GM12878 (cell line): Measurements from ENCODE around the gene ZMYM5. TPM values are rescaled to one million over a fixed set of nuclear protein-coding genes. Genes with fewer than 3 reads are reported as not detected.

Experiments used
- ATAC-seq: fragments of 200-7000 bp; cut with Tn5 transposase; 3 replicates; pipeline ENCODE4 v1.9.1; 2020; ENCODE audit warnings: mild to moderate bottlenecking, moderate library complexity
- BruUV-seq: library from RNA; stranded (reverse); fragments of 400-500 nt; replicated peaks from 2 replicates; lab custom pipeline; 2021; lab: Mats Ljungman, UMichigan
- CTCF ChIA-PET: fragments of 300-600 bp; sonication (Branson Sonifier 250); formaldehyde crosslinking; extraction: SDS; loops from one replicate; lab custom pipeline; 2021; ENCODE audit warnings: inconsistent platforms; lab: Yijun Ruan, JAX
- POLR2A ChIA-PET: fragments of 350-600 bp; formaldehyde crosslinking; extraction: SDS; loops from one replicate; lab custom pipeline; 2021; ENCODE audit warnings: inconsistent platforms; lab: Charles Lee
- RAD21 ChIA-PET: fragments of 300-600 bp; sonication (Branson Sonifier 250); formaldehyde crosslinking; loops from one replicate; lab custom pipeline; 2023; ENCODE audit warnings: antibody characterized with exemption; ENCODE audit not compliant: unreplicated experiment; lab: Charles Lee
- SMC1A ChIA-PET: fragments of 300-600 bp; sonication (Branson Sonifier 250); formaldehyde crosslinking; loops from one replicate; lab custom pipeline; 2023; ENCODE audit not compliant: unreplicated experiment, uncharacterized antibody; lab: Charles Lee
- DNase-seq: peaks from one replicate; pipeline ENCODE4 v3.0.0-alpha.2; 2011; ENCODE audit warnings: low read depth, low spot score
- FAIRE-seq: peaks from 3 replicates; lab custom pipeline; 2011; peaks lifted over from hg19 to GRCh38; lab: Jason Lieb, UNC
- H2AFZ ChIP-seq: 2 replicates; pipeline ENCODE4 v1.6.0; 2011; ENCODE audit warnings: low read depth, low read length, control low read depth; ENCODE audit not compliant: control insufficient read depth
- H3K27ac ChIP-seq: 2 replicates; pipeline ENCODE4 v1.5.1; 2011; ENCODE audit warnings: control low read depth; ENCODE audit not compliant: control insufficient read depth, insufficient read depth
- H3K27me3 ChIP-seq, 2 experiments: replicated peaks in 1 of 2; 2 replicates each; pipeline versions ENCODE4 v1.6.0 to v1.6.1; 2011; ENCODE audit warnings: low read length in 1 of 2; ENCODE audit not compliant: control insufficient read depth in 2 of 2, insufficient read depth in 2 of 2
- H3K36me3 ChIP-seq, 2 experiments: 2 replicates each; pipeline ENCODE4 v1.5.1; 2011; ENCODE audit warnings: low read length in 1 of 2; ENCODE audit not compliant: control insufficient read depth in 2 of 2, insufficient read depth in 2 of 2
- H3K4me1 ChIP-seq: 2 replicates; pipeline ENCODE4 v1.6.1; 2011; ENCODE audit warnings: mild to moderate bottlenecking, low read length, moderate library complexity, mixed read lengths; ENCODE audit not compliant: control insufficient read depth, insufficient read depth
- H3K4me2 ChIP-seq: 2 replicates; pipeline ENCODE4 v1.6.0; 2011; ENCODE audit warnings: control low read depth; ENCODE audit not compliant: control insufficient read depth, insufficient read depth
- H3K4me3 ChIP-seq: fragments of 200-600 bp; sonication (generic); 2 replicates; pipeline ENCODE4 v1.5.1; 2016
- H3K79me2 ChIP-seq: 2 replicates; pipeline ENCODE4 v1.6.0; 2011; ENCODE audit warnings: low read length; ENCODE audit not compliant: control insufficient read depth, insufficient read depth
- H3K9ac ChIP-seq: 2 replicates; pipeline ENCODE4 v1.8.0; 2011; ENCODE audit warnings: low read length, control low read depth, mixed read lengths; ENCODE audit not compliant: control insufficient read depth, insufficient read depth
- H3K9me3 ChIP-seq: replicated peaks from 3 replicates; pipeline ENCODE4 v1.5.1; 2011; ENCODE audit warnings: mild to moderate bottlenecking, low read length; ENCODE audit not compliant: control insufficient read depth, insufficient read depth
- H4K20me1 ChIP-seq: 2 replicates; pipeline ENCODE4 v1.6.0; 2011; ENCODE audit not compliant: control insufficient read depth, insufficient read depth
- BCL11A ChIP-seq: IDR thresholded peaks from 2 replicates; pipeline ENCODE4 v1.6.1; 2011; ENCODE audit warnings: low read depth, low read length
- BMI1 ChIP-seq: fragments of 450-650 bp; IDR thresholded peaks from 2 replicates; pipeline ENCODE4 v1.6.1; 2016; ENCODE audit warnings: mild to moderate bottlenecking, moderate library complexity, borderline replicate concordance
- CBFB ChIP-seq: IDR thresholded peaks from 2 replicates; pipeline ENCODE4 v1.6.1; 2016; ENCODE audit warnings: antibody characterized with exemption, low read depth
- NR2F1 ChIP-seq: fragments of 450-650 bp; conservative IDR thresholded peaks from 2 replicates; pipeline ENCODE4 v1.6.1; 2017; ENCODE audit warnings: mild to moderate bottlenecking
- PRDM15 ChIP-seq: fragments of 450-650 bp; formaldehyde crosslinking; IDR thresholded peaks from 2 replicates; pipeline ENCODE4 v1.4.0; 2020; ENCODE audit warnings: mild to moderate bottlenecking, moderate library complexity
- SP1 ChIP-seq: IDR thresholded peaks from one replicate; pipeline ENCODE4 v1.6.1; 2011; ENCODE audit warnings: low read depth, low read length
- STAT1 ChIP-seq: fragments of 450-650 bp; conservative IDR thresholded peaks from 2 replicates; pipeline ENCODE4 v1.6.1; 2014; ENCODE audit warnings: antibody characterized with exemption, mild to moderate bottlenecking
- TCF3 ChIP-seq: IDR thresholded peaks from 2 replicates; pipeline ENCODE4 v1.6.1; 2012; ENCODE audit warnings: low read depth, mild to moderate bottlenecking, low read length, borderline replicate concordance; ENCODE audit not compliant: insufficient read depth
- WGBS: methylation state at CpG from one replicate; pipeline ENCODE4 v1.1.6; 2016; ENCODE audit warnings: low lambda C conversion rate; ENCODE audit not compliant: insufficient replicate concordance, insufficient coverage; ENCODE audit errors: missing lambda C conversion rate; 5-methylcytosine and 5-hydroxymethylcytosine counted together
- in situ Hi-C: fragments of 300-500 bp; cut with MboI; formaldehyde crosslinking; loops from 9 replicates; pipeline ENCODE4 v1.14.3; 2018; ENCODE audit warnings: mixed read lengths
- intact Hi-C: fragments of 100-400 bp; cut with micrococcal nuclease; formaldehyde crosslinking; loops from one replicate; pipeline ENCODE4 v1.14.2; 2022; ENCODE audit not compliant: unreplicated experiment
- polyA plus RNA-seq, 11 experiments: library from polyadenylated mRNA; depleted of rRNA in 4 of 11; unstranded in 6 of 11; stranded (reverse) in 5 of 11; fragments of >200 nt; fragmentation: Nextera tagmentation in 4 of 11; fragmentation: Illumina TruSeq in 1 of 11; extraction: Ambion mirVana in 4 of 11; extraction: Trizol in 1 of 11; gene quantifications; 1 replicate in 1 of 11; 2 replicates in 10 of 11; pipeline versions ENCODE4 v1.2.1 to v1.2.3, GENCODE V29; 2011 to 2016; ENCODE audit warnings: inconsistent platforms in 2 of 11, missing spikeins in 2 of 11, low read depth in 1 of 11
- total RNA-seq, 4 experiments: library from RNA; depleted of rRNA in 3 of 4; stranded (reverse); fragments of >200 nt in 3 of 4; fragmentation: Illumina TruSeq in 1 of 4; extraction: Trizol in 1 of 4; gene quantifications; 2 replicates each; pipeline versions ENCODE4 v1.2.1 to v1.2.3, GENCODE V29; 2013 to 2021
- TF ChIP-seq, protein P1 (sequence below): IDR thresholded peaks from 2 replicates; pipeline ENCODE4 v1.6.1; 2012; ENCODE audit warnings: low read length, inconsistent platforms
- TF ChIP-seq, protein P2 (sequence below): IDR thresholded peaks from 2 replicates; pipeline ENCODE4 v1.6.1; 2011; ENCODE audit warnings: low read depth, mild to moderate bottlenecking, low read length, moderate library complexity, borderline replicate concordance; ENCODE audit errors: extremely low read depth

Gene ZMYM5
- total and polyA plus RNA-seq, 10 of the 15 experiments (the other 5 are each of a cell fraction or from before 2014, with no cell fraction given) = 7.1 to 13.7 (median 10.6) TPM

DNA sequence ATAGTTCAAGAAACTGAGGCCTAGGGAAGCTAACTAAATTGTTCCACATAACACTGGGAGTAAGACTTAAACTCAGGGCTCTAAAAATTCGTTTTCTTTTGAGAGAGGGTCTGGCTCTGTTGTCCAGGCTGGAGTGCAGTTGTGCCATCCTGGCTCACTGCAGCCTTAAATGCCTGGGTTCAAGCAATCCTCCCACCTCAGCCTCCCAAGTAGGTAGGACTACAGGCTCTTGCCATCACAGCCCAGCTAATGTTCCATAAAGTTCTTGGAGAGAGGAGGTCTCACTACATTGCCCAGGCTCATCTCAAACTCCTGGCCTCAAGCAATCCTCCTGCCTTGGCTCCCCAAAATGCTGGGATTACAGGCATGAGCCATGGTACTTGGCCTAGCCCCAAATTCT, 10.7 kb downstream of the ZMYM5 start:
- RAD21 ChIA-PET = interaction anchor here (0.8 kb wide), 1 partner anchor 9 kb away, joined by 3 read pairs; no protein-coding TSS in a partner anchor
- BruUV-seq = no TSS peak
- Histone ChIP-seq H2AFZ (no peak overlapping the region), H3K4me3 (no peak overlapping the region), H3K27me3 (no peaks in the 10 kb centered on the region), H4K20me1 (no peaks in the 10 kb centered on the region; the same call in 1 of the 2 replicates), H3K36me3 (peaks cover 1 to 4% of the 10 kb centered on the region in 2 experiments; a peak in 2 of 4 replicates)
- POLR2A ChIA-PET = interaction anchor here (2.1 kb wide), 1 partner anchor 11 kb away, joined by 5 read pairs; the partner anchor contains the start of gene ZMYM5
- in situ Hi-C loops = no loop called here
- ATAC-seq (no peak), FAIRE-seq (no peak)
- TF ChIP-seq TCF3 (no peak), NR2F1 (no peak), BMI1 (no peak), STAT1 (no peak), SP1 (no peak), PRDM15 (CRISPR knock-in tag) (no peak), CBFB (no peak), BCL11A (no peak)
- TF ChIP-seq, protein P1, sequence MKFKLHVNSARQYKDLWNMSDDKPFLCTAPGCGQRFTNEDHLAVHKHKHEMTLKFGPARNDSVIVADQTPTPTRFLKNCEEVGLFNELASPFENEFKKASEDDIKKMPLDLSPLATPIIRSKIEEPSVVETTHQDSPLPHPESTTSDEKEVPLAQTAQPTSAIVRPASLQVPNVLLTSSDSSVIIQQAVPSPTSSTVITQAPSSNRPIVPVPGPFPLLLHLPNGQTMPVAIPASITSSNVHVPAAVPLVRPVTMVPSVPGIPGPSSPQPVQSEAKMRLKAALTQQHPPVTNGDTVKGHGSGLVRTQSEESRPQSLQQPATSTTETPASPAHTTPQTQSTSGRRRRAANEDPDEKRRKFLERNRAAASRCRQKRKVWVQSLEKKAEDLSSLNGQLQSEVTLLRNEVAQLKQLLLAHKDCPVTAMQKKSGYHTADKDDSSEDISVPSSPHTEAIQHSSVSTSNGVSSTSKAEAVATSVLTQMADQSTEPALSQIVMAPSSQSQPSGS = no peak
- TF ChIP-seq, protein P2, sequence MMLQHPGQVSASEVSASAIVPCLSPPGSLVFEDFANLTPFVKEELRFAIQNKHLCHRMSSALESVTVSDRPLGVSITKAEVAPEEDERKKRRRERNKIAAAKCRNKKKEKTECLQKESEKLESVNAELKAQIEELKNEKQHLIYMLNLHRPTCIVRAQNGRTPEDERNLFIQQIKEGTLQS = no peak
- TF ChIP-seq, all 136 proteins: peak for 0
- H3K79me2 ChIP-seq = peaks cover 11% of the 10 kb centered on the region
- ChIA-PET CTCF (interaction anchor here (0.6 to 2.7 kb wide), 4 partner anchors 8 to 132 kb away, joined by 3 to 10 read pairs (median 4); no protein-coding TSS in a partner anchor), SMC1A (interaction anchor here (1.3 to 1.5 kb wide), 3 partner anchors 8 to 24 kb away, joined by 3 to 4 read pairs (median 3); no protein-coding TSS in a partner anchor)
- H3K27ac ChIP-seq = no peak overlapping the region
- H3K9ac ChIP-seq = no peak overlapping the region
- 43% methylated on average over 1 of the region's 1 CpG for WGBS
- H3K4me2 ChIP-seq = no peak overlapping the region
- peaks cover 2% of the 10 kb centered on the region for H3K9me3 ChIP-seq
- no peak for DNase-seq
- intact Hi-C loops = no loop called here
- H3K4me1 ChIP-seq = no peaks in the 10 kb centered on the region
